NB4 (cell line): ENCODE results near the gene SLC18A3.

ENCODE experiments used
- POLR2A ChIP-seq: IDR thresholded peaks from 2 replicates; pipeline ENCODE4 v1.6.1; 2011; ENCODE audit warnings: mild to moderate bottlenecking; ENCODE audit not compliant: insufficient read length; ENCODE audit errors: extremely low read depth
- TF ChIP-seq, protein P1 (sequence below): IDR thresholded peaks from one replicate; pipeline ENCODE4 v1.5.1; 2012; ENCODE audit warnings: low read depth, low read length
- TF ChIP-seq, protein P2 (sequence below): IDR thresholded peaks from 2 replicates; pipeline ENCODE4 v1.6.1; 2011; ENCODE audit warnings: low read depth, low read length

DNA sequence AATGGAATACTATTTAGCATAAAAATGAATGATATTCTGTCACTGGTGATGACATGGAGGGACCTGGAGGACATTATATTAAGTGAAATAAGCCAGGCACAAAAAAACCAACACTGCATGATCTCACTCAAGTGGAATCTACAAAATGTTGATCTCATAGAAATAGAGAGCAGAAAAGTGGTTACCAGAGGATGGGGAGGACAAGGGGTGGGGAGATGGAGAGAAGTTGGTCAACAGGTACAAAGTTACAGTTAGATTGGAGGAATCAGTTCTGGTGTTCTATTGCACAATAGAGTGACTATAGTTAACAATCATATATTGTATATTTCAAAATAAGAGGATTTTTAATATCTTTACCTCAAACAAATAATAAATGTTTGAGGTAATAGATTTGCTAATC lies 24.7 kb upstream of the SLC18A3 start:
- no peak for TF ChIP-seq POLR2A
- TF ChIP-seq, protein P1, sequence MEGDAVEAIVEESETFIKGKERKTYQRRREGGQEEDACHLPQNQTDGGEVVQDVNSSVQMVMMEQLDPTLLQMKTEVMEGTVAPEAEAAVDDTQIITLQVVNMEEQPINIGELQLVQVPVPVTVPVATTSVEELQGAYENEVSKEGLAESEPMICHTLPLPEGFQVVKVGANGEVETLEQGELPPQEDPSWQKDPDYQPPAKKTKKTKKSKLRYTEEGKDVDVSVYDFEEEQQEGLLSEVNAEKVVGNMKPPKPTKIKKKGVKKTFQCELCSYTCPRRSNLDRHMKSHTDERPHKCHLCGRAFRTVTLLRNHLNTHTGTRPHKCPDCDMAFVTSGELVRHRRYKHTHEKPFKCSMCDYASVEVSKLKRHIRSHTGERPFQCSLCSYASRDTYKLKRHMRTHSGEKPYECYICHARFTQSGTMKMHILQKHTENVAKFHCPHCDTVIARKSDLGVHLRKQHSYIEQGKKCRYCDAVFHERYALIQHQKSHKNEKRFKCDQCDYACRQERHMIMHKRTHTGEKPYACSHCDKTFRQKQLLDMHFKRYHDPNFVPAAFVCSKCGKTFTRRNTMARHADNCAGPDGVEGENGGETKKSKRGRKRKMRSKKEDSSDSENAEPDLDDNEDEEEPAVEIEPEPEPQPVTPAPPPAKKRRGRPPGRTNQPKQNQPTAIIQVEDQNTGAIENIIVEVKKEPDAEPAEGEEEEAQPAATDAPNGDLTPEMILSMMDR = no peak
- TF ChIP-seq, protein P2, sequence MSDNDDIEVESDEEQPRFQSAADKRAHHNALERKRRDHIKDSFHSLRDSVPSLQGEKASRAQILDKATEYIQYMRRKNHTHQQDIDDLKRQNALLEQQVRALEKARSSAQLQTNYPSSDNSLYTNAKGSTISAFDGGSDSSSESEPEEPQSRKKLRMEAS = no peak
